NCI-H1105 treated with DMSO at 0.1 percent for 48 hours (cell line): ENCODE data around the gene SHBG.
"Not testable (repeated sequence)": the region's sequence is repeated elsewhere in the genome, so short reads cannot be mapped to it uniquely, and the experiment has no call there.

ENCODE experiments used
- DNase-seq: peaks from one replicate; lab custom pipeline; 2025; lab: John Stamatoyannopoulos, UW

SHBG gene

GRCh38 chr17:7612294-7612640, 17.7 kb upstream of the SHBG start:
- no peak for DNase-seq

- DNase-seq = no peak
Observed at GRCh38 chr17:7613769-7614424, 16.0 kb upstream of the SHBG start.

GRCh38 chr17:7614425-7615264, 15.3 kb upstream of the SHBG start, which contains the start of gene FXR2:
TSS of gene FXR2 (minus strand) at chr17:7614897. CDS start at chr17:7614532, 365 bp downstream.
- peak; percentile 100 for DNase-seq

GRCh38 chr17:7615265-7615747, 14.6 kb upstream of the SHBG start:
- DNase-seq = no peak

GRCh38 chr17:7618608-7619007, 11.3 kb upstream of the SHBG start:
- DNase-seq = no peak

- no peak for DNase-seq
Observed at GRCh38 chr17:7620835-7621234, 9.1 kb upstream of the SHBG start.

- no peak for DNase-seq
Observed at GRCh38 chr17:7623661-7624060, 6.3 kb upstream of the SHBG start.

GRCh38 chr17:7625749-7626148, 4.2 kb upstream of the SHBG start:
- DNase-seq = not testable (repeated sequence)

GRCh38 chr17:7626307-7626706, 3.6 kb upstream of the SHBG start:
- DNase-seq = no peak

- no peak for DNase-seq
Observed at GRCh38 chr17:7626956-7627249, 3.0 kb upstream of the SHBG start.

GRCh38 chr17:7627250-7628121, 2.4 kb upstream of the SHBG start, which contains the start of gene SAT2:
TSS of gene SAT2 (minus strand) at chr17:7627821. CDS start at chr17:7627635, 186 bp downstream.
- peak; percentile 88 for DNase-seq

GRCh38 chr17:7631398-7632380, 1.8 kb downstream of the SHBG start:
- no peak for DNase-seq

GRCh38 chr17:7632492-7632894, 2.6 kb downstream of the SHBG start:
- peak; percentile 26 for DNase-seq

- DNase-seq = no peak
Observed at GRCh38 chr17:7633093-7633492, 3.2 kb downstream of the SHBG start.

- peak; percentile 30 for DNase-seq
Observed at GRCh38 chr17:7634384-7634783, 4.4 kb downstream of the SHBG start.

- DNase-seq = no peak
Observed at GRCh38 chr17:7636163-7636562, 6.2 kb downstream of the SHBG start.

- DNase-seq = no peak
Observed at GRCh38 chr17:7640783-7641182, 10.8 kb downstream of the SHBG start.

GRCh38 chr17:7641635-7642034, 11.7 kb downstream of the SHBG start:
- not testable (repeated sequence) for DNase-seq

GRCh38 chr17:7644775-7645174, 14.8 kb downstream of the SHBG start:
- no peak for DNase-seq

- no peak for DNase-seq
Observed at GRCh38 chr17:7646457-7646856, 16.5 kb downstream of the SHBG start.

GRCh38 chr17:7647018-7647417, 17.1 kb downstream of the SHBG start:
- no peak for DNase-seq
